ENCODE measurements around the gene PRKN.

DNA sequence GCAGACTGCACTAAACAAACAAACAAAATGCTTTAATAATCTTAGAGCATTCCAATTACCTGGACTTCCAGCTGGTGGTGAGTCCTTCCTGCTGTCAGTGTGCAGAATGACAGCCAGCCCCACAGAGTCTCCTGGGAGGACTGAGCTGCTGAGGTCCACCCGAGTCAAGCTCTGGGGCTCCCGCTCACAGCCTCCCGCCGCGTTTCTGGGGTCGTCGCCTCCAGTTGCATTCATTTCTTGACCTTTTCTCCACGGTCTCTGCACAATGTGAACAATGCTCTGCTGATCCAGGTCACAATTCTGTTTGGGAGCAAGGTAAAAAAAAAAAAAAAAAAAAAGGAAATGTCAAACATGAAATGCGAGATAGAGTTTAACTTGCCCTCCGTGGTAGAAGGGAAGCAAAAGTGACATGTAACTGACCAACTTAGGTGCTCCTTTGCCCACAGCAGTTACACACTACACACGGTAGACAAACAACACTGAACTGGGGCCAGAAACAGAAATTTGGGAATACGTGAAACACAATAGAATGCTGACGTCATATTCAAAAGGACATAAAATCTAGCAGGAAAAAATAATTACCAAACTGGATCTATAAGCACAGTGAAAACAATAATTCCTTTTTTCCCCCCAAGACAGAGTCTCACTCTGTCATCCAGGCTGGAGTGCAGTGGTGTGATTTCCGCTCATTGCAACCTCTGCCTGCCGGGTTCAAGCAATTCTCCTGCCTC lies 464.9 kb downstream of the PRKN start:
- TF ChIP-seq POLR2A (IDR thresholded peaks at IDR 0.05) = no peak
- no peak for TF ChIP-seq EP300 (IDR thresholded peaks at IDR 0.05)

All from tibial nerve (tissue), 3 donors.